GM12891 (cell line): ENCODE measurements around the gene OXER1.
A peak's percentile ranks its signal among the peaks of the same experiment; 100 is the strongest.

Source experiments
- DNase-seq: peaks from one replicate; pipeline ENCODE4 v3.0.0; 2011; ENCODE audit warnings: low spot score; ENCODE audit not compliant: insufficient read length
- FAIRE-seq: peaks from 2 replicates; lab custom pipeline; 2011; peaks lifted over from hg19 to GRCh38; lab: Jason Lieb, UNC
- PAX5 ChIP-seq: IDR thresholded peaks from 2 replicates; pipeline ENCODE4 v1.6.1; 2011; ENCODE audit warnings: low read length, moderate library complexity, mild to moderate bottlenecking; ENCODE audit not compliant: insufficient read depth, severe bottlenecking
- POLR2A ChIP-seq: IDR thresholded peaks from 2 replicates; pipeline ENCODE4 v1.6.1; 2011; ENCODE audit warnings: low read depth, low read length, control low read depth
- POLR2AphosphoS5 ChIP-seq: IDR thresholded peaks from 2 replicates; pipeline ENCODE4 v1.6.1; 2011; ENCODE audit warnings: low read depth, low read length, control low read depth
- POU2F2 ChIP-seq: IDR thresholded peaks from 2 replicates; pipeline ENCODE4 v1.6.1; 2011; ENCODE audit warnings: low read depth, mild to moderate bottlenecking, control low read depth, low read length, moderate library complexity
- SPI1 ChIP-seq: IDR thresholded peaks from 2 replicates; pipeline ENCODE4 v1.6.1; 2011; ENCODE audit warnings: low read depth, low read length, control low read depth
- TAF1 ChIP-seq: IDR thresholded peaks from 2 replicates; pipeline ENCODE4 v1.6.1; 2011; ENCODE audit warnings: low read depth, low read length, control low read depth

Gene OXER1

DNA sequence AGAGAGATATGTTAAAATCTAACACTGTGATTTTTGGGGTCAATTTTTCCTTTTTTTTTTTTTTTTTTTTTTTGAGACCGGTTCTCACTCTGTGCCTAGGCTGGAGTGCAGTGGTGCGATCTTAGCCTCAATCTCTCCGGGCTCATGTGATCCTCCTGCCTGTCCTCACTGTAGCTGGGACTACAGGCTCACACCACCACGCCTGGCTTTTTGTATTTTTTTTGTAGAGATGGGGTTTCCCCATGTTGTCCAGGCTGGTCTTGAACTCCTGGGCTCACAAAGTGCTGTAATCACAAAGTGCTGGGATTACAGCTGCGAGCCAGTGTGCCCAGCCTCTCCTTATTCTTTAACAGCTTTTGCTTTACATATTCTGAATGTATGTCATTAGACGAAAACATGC, 31.3 kb upstream of the OXER1 start:
- TF ChIP-seq TAF1 (no peak), POLR2AphosphoS5 (no peak), POLR2A (no peak), POU2F2 (no peak), PAX5 (no peak), SPI1 (no peak)
- FAIRE-seq: peak; percentile 31
- DNase-seq: no peak

- DNase-seq: no peak
- TF ChIP-seq SPI1 (no peak), POU2F2 (no peak), TAF1 (no peak), POLR2A (no peak), PAX5 (no peak), POLR2AphosphoS5 (no peak)
- FAIRE-seq: peak; percentile 54
Measured at GRCh38 chr2:42794271-42795046, 30.5 kb upstream of the OXER1 start.

DNA sequence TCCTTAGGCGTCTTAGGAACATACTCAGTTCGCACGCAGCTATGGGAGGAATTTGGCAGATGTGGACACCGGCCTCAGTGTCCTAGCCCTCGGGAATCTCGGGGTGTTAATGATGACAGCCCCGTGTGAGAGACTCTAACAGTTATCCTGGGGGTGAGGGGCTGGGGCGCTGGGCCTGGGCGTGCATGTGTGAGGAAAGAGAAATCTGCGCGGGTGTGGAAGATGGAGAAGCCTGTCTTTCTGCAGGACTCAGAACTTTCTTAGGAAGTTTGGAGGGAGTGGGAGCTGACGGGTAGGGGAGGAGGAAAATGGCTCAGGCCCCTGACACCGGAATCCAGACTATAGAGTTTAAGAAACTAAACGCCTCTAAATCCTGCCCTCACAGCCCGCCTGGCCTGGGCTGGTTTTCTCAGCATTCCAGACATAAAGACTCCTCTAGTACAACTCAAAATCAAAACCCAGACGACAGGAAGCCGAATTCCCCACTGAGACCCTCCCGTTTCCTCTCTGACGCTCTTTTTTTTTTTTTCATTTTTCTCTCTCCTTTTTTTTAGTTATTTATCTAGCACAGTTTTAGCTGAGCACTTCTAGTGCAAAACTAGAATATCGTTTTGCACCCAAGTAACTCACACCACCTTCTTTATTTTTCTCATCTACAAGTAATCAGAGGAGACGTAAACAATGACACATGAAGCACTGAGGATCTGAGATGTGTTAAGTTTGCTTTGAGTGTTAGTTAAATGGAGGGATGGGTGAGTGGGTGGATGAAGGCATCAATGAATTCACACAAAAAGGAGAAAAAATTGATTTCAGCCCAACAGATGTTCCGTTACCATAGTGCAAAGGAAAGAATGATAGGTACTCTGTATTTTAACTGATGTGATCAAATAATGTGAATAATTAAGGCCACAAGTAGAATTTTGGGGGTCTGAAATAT, 29.7 kb upstream of the OXER1 start:
- DNase-seq (no peak), FAIRE-seq (no peak)
- TF ChIP-seq SPI1 (no peak), POU2F2 (no peak), PAX5 (no peak), POLR2A (no peak), TAF1 (no peak), POLR2AphosphoS5 (no peak)

DNA sequence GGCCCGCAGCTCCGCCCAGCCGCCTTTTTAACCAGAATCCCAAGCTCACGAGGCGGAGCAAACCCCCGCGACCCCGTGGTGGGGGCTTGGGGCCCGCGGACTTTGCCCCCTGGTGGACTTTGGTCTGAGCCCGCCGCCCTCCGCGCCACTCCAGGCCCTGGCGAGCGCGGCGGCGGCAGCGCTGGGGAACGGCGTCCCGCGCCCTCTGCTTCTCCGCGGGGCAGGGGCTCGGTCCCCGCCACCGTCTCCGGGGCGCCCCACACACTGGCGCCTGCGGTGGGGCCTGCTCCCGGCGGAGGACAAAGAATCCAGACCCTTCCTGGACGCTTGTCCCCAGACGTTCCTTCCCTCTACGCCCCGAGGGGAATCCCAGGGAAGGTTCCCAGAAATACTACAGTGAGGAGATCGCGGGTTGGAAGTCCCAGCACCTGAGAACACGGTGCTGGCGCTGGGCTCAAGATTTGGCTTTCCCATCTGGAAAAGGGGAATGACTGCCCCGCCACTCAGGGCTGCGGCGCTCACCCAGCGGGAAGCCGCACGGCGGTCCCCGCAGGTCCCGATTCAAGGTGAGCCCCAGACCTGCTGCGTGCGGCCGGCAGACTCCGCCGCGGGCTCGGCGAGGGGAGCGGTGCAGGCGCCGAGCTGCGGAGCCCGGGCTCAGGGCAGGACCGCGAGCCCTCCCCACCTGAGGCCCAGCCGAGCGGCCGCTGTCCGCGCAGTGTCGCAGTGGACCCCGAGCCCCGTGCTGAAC, 28.8 kb upstream of the OXER1 start, which contains the start of gene HAAO:
TSS of gene HAAO (minus strand) at position 1 of the 751 bp plus-strand sequence. CDS start 47 bp downstream, outside the sequence.
- DNase-seq (peak; percentile 51), FAIRE-seq (no peak)
- TF ChIP-seq POLR2A (no peak), POU2F2 (no peak), TAF1 (peak; percentile 22; the same call in 1 of the 2 replicates), POLR2AphosphoS5 (no peak)

- DNase-seq (no peak), FAIRE-seq (peak; percentile 74)
- no peak for TF ChIP-seq PAX5
- peak; percentile 86 for TF ChIP-seq SPI1
Measured at GRCh38 chr2:42792087-42792582, 28.2 kb upstream of the OXER1 start.

- TF ChIP-seq SPI1 (no peak), POLR2AphosphoS5 (no peak), POLR2A (no peak), PAX5 (no peak), TAF1 (no peak), POU2F2 (no peak)
- FAIRE-seq (no peak), DNase-seq (no peak)
Measured at GRCh38 chr2:42791606-42792005, 27.7 kb upstream of the OXER1 start.

DNA sequence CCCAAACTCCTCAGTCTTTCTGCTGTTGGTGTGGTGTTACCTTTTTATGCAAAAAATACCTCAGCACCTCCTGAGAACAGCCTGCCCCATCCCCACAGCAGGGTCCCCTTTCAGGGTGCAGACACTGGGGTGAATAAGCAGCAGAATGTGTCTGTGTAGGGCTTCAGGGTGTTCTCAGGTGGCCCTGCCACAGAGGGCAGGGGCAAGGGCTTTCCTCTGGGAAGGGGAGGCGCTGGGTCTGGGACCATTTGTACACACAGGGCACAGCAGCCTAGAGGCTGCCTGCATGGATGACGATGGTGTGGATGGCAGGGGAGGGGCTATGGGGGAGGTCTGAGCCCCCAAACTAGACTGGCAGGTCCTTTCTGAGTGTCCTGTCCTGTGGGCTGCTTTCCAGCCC, 25.8 kb upstream of the OXER1 start:
- TF ChIP-seq TAF1 (no peak), PAX5 (no peak), POLR2AphosphoS5 (no peak), POU2F2 (no peak), POLR2A (no peak), SPI1 (no peak)
- DNase-seq (no peak), FAIRE-seq (no peak)

- FAIRE-seq (no peak), DNase-seq (no peak)
- TF ChIP-seq SPI1 (no peak), POU2F2 (no peak), POLR2A (no peak), TAF1 (no peak), PAX5 (no peak), POLR2AphosphoS5 (no peak)
Measured at GRCh38 chr2:42788882-42789281, 24.9 kb upstream of the OXER1 start.
